ENCODE measurements around the gene BMP8A.
"Not testable (repeated sequence)": the region's sequence is repeated elsewhere in the genome, so short reads cannot be mapped to it uniquely, and the experiment has no call there.

The BMP8A gene, protein sequence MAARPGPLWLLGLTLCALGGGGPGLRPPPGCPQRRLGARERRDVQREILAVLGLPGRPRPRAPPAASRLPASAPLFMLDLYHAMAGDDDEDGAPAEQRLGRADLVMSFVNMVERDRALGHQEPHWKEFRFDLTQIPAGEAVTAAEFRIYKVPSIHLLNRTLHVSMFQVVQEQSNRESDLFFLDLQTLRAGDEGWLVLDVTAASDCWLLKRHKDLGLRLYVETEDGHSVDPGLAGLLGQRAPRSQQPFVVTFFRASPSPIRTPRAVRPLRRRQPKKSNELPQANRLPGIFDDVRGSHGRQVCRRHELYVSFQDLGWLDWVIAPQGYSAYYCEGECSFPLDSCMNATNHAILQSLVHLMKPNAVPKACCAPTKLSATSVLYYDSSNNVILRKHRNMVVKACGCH

DNA sequence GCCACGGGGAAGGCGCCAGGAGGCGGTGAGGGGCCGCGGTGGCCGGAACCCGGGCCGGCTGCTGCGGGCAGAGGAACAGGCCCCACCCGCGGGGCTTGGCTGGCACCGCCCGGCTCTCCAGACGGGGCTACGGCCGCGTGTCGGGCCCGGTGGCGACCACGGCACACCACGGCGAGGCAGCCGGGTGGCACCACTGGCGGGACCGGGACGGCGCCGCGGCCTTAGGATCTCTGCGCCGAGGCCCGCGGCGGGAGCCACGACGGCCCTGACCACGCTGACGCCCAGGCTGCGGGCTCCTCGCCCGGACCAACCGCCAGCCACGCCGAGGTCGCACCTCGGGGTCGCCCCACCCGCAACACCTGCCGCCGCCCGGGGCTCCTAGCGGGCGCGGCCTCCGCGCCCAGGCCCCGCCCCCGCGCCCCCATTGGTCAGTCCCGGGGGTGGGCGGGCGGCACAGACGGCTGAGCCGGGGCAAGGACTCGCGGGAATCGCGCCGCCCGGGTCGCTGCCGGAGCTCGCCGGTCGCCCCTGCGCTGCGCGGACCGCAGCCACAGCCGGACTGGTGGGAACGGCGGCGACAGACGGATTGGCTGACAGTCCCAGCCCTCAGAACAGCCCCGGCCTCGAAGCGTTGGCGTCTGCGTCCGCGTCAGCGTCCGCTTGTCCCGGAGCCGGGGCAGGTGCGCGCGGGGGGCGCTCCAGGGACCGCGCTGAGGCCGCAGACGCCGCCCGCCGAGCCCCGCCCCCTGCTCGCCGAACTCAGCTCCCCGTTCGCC lies at the start of gene BMP8A:
Gene BMP8A (plus strand): TSS at position 491 of the 776 bp plus-strand sequence. CDS start 356 bp downstream, outside the sequence.
- DNase-seq (ENCODE audit: low spot score) = peak; percentile 68

DNA sequence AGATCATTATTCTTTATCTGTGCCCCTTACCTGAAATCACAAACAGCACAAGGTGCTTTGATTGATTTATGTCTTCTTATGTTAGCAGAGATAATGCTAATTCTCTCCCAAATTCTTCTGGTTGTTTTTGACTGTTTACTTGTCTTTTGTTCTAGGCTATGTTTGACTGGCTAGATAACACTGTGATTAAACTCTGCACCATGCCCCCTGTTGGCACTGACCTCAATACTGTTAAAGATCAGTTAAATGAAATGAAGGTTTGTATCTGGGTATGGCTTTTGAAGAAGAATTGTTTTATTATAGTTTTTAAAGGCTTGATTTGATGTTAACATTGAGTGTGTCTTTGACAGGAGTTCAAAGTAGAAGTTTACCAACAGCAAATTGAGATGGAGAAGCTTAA lies 49.6 kb upstream of the BMP8A start:
- no peak for DNase-seq (ENCODE audit: low spot score)

DNA sequence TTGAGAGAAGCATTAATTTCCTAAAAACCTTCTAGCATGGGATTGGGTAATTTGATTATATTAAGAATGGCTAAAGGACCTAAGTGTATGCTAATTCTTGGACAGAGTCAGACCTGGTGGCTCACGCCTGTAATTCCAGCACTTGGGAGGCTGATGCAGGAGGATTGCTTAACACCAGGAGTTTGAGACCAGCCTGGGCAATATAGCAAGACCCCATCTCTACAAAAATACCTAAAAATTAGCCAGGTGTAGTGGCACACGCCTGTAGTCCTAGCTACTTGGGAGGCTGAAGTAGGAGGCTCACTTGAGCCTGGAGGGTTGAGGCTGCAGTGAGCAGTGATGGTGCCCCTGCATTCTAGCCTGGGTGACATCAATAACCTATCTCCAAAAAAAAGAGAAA lies 45.9 kb upstream of the BMP8A start:
- DNase-seq (ENCODE audit: low spot score) = no peak

DNA sequence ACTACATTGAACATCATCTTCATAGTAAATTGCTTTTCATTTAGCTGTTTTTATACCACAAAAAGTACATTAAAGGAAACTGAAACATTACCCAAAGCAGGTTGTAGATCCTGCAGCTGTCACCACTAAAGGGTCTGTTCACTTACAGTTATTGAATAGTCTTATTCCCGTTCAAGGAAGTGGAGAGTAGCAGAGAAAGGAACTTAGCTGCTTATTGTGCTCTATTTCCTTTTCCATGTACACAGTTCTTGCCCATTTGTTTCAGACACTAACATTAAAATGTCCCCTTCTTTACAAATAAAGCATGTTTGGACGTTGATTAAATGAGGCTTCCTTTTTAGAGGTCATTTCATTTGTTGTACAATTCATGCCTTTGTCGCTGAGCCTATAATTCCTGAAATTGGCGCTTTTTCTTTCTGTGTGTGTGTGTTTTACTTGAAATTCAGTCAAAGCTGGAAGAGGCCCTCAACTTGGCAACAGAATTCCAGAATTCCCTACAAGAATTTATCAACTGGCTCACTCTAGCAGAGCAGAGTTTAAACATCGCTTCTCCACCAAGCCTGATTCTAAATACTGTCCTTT lies 44.4 kb upstream of the BMP8A start:
- DNase-seq (ENCODE audit: low spot score) = no peak

DNA sequence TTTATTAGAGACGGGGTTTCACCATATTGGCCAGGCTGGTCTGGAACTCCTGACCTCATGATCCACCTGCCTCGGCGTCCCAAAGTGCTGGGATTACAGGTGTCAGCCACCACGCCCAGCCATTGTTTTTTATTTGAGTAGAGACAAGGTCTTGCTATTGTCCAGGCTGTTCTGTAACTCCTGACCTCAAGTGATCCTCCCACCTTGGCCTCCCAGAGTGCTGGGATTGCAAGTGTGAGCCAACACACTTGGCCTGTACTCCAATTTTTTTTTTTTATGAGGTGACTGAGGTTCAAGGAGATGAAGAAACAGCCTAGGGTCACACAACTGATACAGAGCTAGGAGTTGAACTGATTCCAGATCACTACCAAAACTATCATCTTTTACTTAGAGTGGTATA lies 41.4 kb upstream of the BMP8A start:
- not testable (repeated sequence) for DNase-seq (ENCODE audit: low spot score)

DNA sequence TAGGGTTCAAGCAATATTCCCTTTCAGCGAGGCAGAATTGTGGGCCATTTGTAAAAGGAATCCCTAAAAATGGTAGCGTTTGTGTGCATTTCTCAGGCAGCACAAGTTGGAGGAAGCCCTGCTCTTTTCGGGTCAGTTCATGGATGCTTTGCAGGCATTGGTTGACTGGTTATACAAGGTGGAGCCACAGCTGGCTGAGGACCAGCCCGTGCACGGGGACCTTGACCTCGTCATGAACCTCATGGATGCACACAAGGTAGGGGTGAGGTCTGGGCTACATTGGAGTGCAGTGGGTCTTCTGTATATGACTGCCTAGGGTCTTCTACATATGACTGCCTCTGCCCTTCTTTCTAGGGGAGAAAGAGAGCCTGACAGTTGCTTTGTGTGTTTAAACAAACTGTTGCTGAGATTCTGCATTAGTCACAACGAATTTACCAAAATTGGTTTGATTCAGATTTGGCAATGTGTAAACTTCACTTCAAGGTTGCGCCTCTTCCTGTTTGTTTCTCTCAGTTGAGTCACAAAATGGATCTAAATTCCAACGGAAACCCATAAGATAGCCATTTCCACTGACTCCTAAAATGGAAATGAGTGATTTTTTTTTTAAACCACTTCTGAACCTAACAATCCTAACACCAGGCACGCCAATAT lies 40.4 kb upstream of the BMP8A start:
- no peak for DNase-seq (ENCODE audit: low spot score)

DNA sequence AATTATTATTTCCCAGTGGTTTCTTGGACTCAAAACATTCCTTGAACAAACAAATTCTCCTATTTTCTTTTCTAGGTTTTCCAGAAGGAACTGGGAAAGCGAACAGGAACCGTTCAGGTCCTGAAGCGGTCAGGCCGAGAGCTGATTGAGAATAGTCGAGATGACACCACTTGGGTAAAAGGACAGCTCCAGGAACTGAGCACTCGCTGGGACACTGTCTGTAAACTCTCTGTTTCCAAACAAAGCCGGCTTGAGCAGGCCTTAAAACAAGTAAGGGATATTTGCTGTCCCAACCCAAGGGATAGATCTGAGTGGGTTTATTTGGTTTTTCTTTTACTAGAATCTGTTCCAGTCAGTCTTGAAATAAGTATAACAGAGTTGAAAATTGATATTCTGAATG lies 39.4 kb upstream of the BMP8A start:
- DNase-seq (ENCODE audit: low spot score) = no peak

DNA sequence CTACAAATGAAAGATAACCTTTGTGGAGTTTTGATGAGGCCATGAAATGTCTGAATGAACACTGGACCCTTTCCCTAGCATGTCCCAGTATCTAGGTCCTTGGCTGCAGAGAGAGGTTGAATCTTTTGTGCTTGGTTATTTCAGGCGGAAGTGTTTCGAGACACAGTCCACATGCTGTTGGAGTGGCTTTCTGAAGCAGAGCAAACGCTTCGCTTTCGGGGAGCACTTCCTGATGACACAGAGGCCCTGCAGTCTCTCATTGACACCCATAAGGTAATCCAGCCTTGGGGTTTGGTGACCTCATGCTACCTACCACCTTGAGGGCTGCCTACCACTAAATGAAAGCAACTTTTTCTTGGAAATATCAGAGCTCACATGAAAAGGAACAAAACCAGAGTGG lies 38.9 kb upstream of the BMP8A start:
- DNase-seq (ENCODE audit: low spot score) = no peak

DNA sequence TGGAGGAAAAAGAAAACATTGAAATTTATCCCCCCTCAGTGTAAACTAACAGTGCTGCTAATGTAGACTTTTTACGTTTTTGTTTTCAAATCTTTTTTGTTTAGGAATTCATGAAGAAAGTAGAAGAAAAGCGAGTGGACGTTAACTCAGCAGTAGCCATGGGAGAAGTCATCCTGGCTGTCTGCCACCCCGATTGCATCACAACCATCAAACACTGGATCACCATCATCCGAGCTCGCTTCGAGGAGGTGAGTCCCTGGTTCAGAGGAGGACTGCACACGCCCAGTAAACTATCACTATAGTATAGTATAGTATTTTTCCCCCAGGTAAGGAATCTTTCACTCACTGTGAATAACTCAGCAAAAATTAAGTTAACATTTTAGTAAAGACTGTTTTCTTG lies 37.8 kb upstream of the BMP8A start:
- DNase-seq (ENCODE audit: low spot score) = no peak

DNA sequence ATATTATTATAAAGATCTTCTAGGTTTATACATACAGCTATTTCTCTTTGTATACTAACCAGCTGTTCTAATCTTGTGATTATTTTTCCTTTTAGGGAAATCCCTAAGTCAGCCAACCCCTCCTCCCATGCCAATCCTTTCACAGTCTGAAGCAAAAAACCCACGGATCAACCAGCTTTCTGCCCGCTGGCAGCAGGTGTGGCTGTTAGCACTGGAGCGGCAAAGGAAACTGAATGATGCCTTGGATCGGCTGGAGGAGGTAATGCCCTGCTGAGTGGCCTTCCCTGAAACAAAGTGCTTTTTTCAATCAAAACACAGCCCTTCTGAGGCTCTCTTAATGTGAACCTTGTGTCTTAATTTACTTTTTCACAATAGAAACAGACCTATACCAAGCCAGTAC lies 32.4 kb upstream of the BMP8A start:
- no peak for DNase-seq (ENCODE audit: low spot score)

DNA sequence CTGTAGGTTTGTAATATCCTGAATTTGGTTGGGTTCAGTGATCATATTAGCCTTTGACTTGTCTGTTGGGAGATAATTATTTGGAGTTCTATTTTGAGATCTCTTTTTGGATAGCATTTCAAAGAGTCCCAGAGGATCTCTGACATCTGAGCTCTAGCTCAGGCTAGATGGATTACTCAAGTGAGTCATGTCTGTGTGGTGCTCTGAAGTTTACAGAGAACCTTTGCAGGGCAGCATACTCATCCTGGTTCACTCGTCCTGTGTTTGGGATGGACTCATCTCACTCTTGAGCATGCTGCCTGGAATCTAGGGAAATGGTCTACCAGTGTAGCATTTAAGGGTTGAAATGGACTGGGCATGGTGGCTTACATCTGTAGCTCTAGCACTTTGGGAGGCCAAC lies 29.4 kb upstream of the BMP8A start:
- DNase-seq (ENCODE audit: low spot score) = no peak

DNA sequence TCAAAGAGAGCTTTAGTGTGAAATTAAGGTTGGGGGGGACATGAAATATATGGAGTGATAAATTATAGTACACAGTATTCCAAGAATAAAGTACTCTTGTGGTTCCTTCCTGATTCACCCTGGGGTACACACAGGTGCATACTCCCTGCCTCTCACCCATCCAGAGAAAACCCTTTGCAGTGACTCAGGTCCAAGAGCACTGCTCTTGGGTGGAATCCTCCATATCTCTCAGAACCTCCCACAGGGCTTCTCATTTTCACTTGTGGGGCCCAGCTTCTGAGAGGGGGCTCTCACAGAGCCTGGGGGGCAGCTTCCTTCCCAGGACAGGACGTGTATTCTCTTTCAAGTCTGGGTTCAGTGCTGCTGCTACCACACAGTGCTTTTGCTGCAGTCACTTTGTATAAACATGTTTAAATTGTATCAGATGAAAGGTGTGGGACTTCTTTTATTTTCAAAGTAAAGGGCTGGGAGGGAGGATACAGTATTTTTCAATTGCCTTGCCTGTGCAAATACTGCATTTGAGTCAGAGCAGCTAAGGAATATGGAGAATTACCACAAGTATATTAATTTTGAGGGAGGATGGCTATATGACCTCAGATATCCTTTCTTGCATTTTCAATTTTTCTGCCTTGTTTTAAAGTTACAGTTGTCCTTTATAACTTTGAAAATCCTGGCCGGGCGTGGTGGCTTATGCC lies 24.9 kb upstream of the BMP8A start:
- DNase-seq (ENCODE audit: low spot score) = no peak

DNA sequence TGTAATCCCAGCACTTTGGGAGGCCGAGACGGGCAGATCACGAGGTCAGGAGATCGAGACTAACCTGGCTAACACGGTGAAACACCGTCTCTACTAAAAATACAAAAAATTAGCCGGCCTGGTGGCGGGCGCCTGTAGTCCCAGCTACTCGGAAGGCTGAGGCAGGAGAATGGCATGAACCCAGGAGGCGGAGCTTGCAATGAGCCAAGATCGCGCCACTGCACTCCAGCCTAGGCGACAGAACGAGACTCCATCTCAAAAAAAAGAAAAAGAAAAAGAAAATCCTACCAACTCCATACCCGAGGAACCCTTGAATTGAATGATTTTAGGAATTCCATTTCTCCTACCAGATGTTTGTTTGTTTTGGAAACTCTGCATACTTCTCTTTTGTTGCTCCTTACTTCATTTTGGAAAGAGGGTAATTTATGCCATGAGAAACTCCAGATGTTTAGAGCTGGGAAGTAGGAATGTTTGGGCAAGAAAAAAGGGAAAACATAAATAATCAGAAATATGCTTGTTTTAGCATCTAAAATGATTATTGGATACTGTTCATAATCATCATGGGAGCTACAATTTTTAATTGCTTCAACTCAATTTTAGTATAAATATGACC lies 24.2 kb upstream of the BMP8A start:
- DNase-seq (ENCODE audit: low spot score) = not testable (repeated sequence)

DNA sequence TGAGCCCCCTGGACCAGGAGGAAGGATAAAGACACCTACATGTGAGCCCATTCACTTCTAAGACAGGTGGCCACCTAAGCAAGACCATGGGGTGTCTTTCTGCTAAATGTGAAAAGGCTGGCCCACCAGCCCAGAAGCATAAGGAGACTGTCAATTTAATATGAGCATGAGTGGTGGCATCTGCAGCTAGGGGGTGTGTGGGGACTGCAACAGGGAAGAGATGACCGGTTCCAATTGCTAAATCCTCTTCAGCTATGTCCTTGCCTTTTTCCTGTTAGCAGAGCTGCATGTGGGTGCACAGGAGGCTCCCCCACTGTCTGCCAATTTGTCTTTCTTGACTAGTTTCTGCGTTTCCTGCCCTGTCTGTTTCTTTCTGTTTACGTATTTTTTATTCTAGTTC lies 22.3 kb upstream of the BMP8A start:
- no peak for DNase-seq (ENCODE audit: low spot score)

DNA sequence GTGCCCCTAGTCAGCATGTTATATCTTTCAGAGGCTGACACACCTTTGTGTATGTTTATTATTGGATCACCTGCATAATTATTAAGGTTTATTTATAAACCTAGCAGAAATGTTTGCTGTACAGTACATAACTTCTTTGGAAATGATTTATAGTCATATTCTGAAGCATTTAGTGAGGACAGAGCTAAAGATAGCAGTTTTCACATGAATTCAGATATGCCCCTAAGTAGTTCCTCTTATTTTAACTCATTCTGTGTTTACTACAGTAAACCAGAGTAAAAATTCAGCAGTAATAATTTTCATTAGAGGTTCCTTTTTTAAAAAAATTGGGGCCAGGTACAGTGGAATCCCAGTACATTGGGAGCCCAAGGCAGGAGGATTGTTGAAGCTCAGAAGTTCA lies 21.4 kb upstream of the BMP8A start:
- no peak for DNase-seq (ENCODE audit: low spot score)

DNA sequence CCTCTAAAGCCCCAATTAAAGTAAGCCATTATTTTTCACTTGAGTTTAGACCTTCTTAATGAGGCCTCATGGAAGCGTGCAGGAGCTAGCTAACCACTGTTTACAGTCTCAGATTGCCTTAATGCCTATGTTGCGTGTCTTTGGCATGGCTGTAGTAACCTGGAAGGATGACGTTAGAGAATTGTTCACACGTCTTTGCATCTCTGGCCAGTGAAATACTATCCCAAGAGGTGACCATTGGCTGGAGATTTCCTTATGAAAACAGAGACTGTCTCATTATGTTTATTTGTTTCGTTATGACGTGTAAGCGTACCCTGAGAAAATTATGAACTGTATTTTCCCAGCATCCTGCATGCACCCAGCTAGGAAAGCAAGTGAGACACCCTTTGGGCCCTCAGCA lies 18.6 kb upstream of the BMP8A start:
- no peak for DNase-seq (ENCODE audit: low spot score)

DNA sequence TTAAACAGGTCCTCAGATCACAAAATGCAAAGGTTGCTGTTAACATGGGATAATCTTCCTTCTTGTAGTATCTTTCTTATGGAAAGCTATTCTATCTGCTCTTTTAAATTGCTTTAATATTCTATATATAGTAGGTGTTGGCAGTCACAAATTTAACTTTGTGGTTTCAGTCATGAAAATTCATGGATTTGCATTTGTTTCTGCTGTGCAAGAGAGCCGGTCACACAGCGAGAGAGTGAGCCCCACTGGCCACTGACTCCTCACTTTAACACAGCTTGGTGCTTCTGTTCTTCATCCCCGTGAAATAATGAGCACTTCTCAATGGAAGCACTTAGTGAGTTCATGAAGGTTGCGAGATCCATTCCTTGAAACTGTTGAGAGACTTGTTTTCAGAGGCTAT lies 18.1 kb upstream of the BMP8A start:
- no peak for DNase-seq (ENCODE audit: low spot score)

DNA sequence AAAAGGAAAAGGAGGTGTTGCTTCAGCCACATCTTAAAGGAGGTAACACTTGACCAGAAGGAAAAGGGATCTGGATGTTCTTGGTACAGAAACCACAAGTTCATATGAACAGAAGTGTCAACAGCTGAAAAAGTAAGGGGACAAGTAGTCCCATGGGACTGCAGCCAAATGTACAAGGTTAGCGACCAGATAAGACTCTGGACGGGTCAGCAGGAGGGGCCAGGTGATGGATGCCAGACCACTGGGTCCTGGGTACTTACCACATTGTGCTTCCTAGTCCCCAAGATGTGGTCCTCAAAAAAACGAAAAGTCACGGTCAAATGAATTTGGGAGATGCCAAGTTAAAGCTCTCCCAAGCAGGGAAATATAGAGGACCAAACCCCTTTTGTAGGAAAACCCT lies 16.6 kb upstream of the BMP8A start:
- DNase-seq (ENCODE audit: low spot score) = no peak

DNA sequence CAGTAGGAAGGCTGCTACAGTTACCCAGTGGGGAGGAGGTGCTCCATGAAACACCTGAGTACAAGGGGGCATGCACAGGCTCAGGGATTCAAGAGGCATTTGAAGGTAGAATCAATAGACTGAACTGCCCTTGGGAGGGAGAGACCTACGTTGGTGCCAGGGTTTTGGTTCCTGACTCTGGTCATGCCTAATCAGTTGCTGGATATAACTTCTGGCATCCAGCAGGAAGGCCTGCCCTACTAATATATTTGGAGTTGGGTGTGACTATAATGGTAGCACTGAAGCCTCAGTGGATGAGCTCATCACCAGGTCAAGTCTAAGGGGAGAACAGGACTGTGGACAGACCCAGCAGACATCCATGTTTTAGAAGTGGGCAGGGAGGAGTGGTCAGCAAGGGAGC lies 15.9 kb upstream of the BMP8A start:
- not testable (repeated sequence) for DNase-seq (ENCODE audit: low spot score)

DNA sequence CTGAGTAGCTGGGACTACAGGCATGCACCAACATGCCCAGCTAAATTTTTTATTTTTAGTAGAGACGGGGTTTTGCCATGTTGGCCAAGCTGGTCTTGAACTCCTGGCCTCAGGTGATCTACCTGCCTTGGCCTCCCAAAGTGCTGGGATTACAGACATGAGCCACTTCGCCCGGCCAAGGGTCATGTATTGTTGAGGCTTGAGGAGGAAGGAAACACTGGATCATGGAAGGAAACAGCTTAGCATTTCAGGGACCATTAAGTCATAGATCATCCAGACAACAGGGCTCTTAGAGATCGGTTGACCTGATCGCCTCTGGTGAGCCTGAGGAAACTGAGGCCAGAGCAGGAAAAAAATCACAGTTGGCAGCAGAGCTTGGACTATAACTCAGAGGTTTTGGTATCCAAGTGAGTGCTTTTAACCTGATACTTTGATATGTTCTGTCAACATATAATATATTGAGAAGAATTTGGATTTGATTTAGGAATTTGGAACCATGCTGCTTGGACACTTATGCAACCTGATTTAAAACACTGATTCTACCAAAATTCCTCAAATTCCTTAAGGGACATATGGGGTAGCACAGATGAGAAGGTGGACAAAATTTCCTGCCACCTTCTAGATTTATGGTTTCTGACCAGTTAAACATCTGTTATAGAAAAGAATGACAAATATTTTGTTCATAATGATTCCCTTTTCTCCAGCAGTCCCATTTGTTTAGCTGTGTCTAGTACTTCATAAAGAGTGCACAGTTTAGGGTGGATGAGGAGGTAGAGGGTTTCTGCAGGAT lies 13.1 kb upstream of the BMP8A start:
- no peak for DNase-seq (ENCODE audit: low spot score)

DNA sequence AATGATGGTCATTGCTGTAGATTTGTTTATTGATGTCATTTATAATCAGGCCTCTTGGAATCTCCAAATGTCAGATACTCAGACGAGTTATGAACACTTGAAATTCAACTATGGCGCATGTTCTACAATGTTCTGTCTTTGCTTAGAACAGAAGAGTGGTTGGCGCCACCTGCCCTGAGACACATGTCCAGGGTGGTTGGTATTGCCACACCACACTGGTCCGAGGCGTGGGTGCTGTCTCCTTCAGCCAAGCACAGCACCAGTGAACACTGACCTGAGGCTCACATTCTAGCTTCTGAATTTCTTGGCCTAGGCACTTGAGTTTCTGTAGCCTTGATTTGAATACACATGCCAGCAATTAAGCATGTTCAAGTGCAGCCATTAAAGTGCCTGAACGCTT lies 10.1 kb upstream of the BMP8A start:
- DNase-seq (ENCODE audit: low spot score) = no peak
